Measurements from ENCODE around the gene NUTF2. TPM values are rescaled to one million over a fixed set of nuclear protein-coding genes. Genes with fewer than 3 reads are reported as not detected.

Gene NUTF2
- total RNA-seq, 1 donor from 2014 or later: 219 TPM

GRCh38 chr16:67880584-67880983 lies 33.9 kb downstream of the NUTF2 start:
- no peak overlapping the region for H3K4me3 ChIP-seq (ENCODE audit: low read depth, low read length)
- TF ChIP-seq CTCF (conservative IDR thresholded peaks at IDR 0.05; ENCODE audit: low read depth, low read length): no peak
- no peak for DNase-seq (ENCODE audit: low read depth)

GRCh38 chr16:67881621-67882161 lies 35.0 kb downstream of the NUTF2 start:
- no peak for DNase-seq (ENCODE audit: low read depth)
- no peak for TF ChIP-seq CTCF (conservative IDR thresholded peaks at IDR 0.05; ENCODE audit: low read depth, low read length)
- no peak overlapping the region for H3K4me3 ChIP-seq (ENCODE audit: low read depth, low read length)

GRCh38 chr16:67882374-67883145 lies 35.8 kb downstream of the NUTF2 start:
- DNase-seq (ENCODE audit: low read depth): no peak
- no peak overlapping the region for H3K4me3 ChIP-seq (ENCODE audit: low read depth, low read length)
- no peak for TF ChIP-seq CTCF (conservative IDR thresholded peaks at IDR 0.05; ENCODE audit: low read depth, low read length)

GRCh38 chr16:67883146-67883871 lies 36.6 kb downstream of the NUTF2 start:
- no peak for DNase-seq (ENCODE audit: low read depth)
- no peak overlapping the region for H3K4me3 ChIP-seq (ENCODE audit: low read depth, low read length)
- no peak for TF ChIP-seq CTCF (conservative IDR thresholded peaks at IDR 0.05; ENCODE audit: low read depth, low read length)

- TF ChIP-seq CTCF (conservative IDR thresholded peaks at IDR 0.05; ENCODE audit: low read depth, low read length): peak; percentile 91
- no peak overlapping the region for H3K4me3 ChIP-seq (ENCODE audit: low read depth, low read length)
- no peak for DNase-seq (ENCODE audit: low read depth)
These were observed 37.1 kb downstream of the NUTF2 start for GRCh38 chr16:67883872-67884261.

- H3K4me3 ChIP-seq (ENCODE audit: low read depth, low read length): no peak within 1 kb of the TSS
- no peak for TF ChIP-seq CTCF (conservative IDR thresholded peaks at IDR 0.05; ENCODE audit: low read depth, low read length)
- no peak for DNase-seq (ENCODE audit: low read depth)
These were observed 38.0 kb downstream of the NUTF2 start, which contains the start of gene NRN1L for GRCh38 chr16:67884684-67885083. TSS of gene NRN1L (plus strand) at chr16:67884885. CDS start at chr16:67884904, 19 bp downstream.
